ENCODE results near the gene NKTR.

Gene NKTR

DNA sequence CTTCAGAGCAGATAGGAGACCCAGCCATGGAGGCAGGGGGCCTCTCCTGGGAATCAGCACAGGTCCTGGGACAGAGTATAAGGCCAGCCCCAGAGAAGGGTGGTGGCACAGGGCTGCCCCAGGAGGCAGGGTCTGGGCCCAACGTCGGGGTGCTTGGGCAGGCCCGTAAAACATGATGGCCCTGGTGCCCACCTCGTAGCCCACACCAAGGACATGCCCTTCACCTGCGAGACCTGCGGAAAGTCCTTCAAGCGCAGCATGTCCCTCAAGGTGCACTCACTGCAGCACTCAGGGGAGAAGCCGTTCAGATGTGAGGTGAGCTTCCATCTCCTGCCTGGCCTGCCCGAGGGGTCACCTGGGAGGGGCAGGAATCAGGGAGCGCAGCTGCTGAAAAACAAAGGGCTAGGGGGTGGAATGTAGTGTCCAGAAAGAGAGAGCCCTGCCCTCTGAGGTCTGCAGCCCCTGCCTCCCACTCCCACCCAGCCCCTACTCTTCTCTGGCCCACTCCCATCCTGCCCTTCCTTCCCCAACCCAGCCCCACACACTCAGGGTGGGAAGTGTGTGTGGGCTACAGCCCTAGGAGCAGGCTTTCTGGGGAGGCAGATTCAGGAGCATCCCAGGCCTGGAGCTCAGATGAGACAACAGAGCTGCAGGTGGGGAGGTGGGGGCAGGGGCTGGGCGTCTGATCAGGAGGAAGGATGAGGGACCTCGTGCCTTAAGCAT is 62.5 kb downstream of the NKTR start:
- DNase-seq (ENCODE audit: low spot score), result no peak

DNA sequence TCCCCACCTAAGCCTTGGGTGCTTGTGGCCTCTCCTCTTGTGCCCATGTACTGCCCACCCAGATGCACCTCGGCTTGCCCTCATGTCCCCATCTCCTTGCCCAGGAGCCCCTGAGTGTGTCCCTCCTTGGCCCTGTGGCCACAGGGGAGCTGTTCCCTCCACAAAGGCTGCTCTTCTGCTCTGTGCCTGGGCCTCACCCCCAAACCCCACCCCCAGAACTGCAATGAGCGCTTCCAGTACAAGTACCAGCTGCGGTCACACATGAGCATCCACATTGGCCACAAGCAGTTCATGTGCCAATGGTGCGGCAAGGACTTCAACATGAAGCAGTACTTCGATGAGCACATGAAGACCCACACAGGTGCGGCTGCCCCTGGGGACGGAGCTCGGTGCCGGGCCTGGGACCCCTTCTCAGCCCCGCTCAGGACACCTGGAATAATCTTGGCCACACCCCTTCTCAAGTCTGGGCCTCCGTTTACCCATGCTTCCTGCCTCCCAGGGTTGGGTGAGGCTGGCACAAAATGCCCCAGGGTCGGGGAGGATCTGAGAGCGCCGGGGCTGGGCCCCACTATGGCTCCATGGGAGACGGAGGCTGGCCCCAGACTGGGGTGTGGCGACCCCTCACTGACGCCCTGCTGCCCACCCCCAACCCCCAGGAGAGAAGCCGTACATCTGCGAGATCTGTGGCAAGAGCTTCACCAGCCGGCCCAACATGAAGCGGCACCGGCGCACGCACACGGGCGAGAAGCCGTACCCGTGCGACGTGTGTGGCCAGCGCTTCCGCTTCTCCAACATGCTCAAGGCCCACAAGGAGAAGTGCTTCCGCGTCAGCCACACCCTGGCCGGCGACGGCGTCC is 63.3 kb downstream of the NKTR start:
- DNase-seq (ENCODE audit: low spot score), result no peak

DNA sequence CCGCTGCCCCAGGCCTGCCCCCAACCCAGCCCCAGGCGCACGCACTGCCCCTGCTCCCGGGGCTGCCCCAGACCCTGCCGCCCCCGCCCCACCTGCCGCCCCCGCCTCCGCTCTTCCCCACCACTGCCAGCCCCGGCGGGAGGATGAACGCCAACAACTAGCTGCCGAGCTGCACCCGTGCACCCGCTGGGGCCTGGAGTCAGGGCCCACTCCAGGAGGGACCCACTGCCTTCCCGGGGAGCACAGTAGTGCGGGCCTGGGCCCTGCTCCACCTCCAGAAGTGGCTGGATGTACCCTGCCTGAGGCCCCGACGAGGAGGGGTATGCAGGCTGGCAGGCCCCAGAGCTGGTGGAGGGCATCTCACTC is 63.9 kb downstream of the NKTR start:
- peak; percentile 30 for DNase-seq (ENCODE audit: low spot score)

DNA sequence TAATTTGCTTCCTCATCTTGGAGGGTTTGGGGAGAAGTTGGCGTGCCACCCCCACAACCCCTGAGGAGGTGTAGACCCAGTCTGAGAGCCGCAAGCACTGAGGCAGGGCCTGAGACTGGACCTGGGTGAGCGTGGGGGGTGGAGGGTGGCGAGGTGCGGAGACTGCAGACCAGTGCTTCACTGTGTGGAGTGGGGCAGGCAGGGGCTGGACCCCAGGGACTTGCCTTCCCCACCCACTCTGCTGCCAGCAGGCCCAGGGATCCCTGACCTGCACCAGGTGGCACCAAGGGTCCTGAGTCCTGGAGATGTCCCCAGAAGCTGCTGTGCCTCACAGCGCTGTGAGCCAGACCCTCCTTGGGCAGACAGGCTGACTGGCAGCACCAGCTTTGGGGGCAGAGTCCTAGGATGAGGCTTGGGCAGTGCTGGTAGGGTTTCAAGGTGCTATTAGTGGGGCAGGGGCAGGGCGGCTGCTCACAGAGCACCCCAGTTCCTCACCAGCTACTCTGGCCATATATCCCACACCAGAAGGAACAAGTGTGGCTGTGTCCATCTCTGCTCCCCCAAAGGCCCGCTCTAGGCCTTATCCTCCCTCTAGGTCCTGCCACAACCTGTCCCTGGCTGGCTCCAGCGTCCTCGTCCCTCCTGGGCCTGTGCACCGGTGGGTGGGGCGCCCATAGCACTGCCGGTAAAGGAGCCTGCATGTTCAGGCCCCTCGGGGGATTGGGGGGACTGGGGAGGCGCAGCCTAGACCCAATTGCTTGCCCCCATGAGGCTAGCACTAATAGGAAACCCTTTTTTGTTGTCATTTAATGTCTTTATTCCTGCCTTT is 64.8 kb downstream of the NKTR start:
- peak; percentile 42 for DNase-seq (ENCODE audit: low spot score)

DNA sequence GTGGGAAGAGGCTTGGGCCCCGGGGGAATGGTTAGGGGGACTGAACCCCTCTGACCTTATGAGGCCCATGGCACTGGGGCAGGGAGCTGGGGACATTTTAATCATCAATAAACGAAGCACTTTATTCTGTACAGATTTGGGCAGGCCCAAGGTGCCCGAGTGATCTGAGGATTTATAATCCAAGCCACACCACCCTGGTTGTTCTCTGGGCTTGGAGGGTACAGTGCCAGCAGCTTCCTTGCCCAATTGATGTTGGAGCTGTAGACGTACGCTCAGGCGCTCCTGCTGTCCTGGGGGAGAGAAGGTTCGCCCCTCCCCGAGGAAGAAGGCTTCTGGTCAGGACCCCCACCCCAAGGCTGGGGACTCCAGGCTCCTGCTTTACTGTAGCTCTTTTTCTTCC is 65.5 kb downstream of the NKTR start:
- DNase-seq (ENCODE audit: low spot score), result peak; percentile 30

DNA sequence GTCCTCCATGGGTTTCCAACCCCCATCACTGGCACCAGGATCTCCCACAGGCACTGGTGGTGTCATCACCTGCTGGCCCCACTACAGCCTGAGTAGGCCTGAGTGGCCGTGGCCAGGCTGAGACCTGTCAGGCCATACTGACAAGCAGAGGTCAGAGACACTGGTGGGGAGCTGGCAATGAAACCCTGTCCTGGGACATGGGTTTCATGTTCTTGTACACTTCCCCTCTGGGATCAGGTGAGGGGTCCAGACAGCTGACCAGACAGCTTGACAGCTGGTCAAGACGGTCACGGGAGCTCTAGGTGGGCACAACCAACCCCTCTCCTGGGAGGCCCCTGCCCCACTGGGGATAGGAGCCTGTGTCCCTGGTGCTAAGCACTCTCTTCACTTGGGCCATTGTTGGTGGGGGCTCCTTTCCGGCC is 66.1 kb downstream of the NKTR start:
- peak; percentile 17 for DNase-seq (ENCODE audit: low spot score)

DNA sequence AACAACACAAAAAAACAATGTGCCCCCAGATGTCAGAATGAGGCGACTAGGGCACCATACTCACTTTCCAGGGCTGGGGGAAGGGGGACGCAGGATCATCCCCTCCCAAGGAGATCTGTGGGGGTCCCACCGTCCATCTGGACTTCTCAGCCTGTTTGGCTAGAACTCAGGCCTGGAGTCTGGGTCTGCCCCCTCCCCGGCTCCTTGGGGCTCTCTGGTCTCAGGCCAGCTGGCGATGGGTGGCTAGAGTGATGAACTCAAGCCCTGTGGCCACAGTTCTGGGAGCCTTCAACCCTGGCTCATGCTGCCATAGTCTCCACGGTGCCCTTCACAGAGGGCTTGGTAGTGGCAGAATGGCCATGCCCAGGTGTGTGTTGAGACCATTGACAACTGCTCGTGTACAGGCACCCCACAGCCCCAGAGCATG is 66.6 kb downstream of the NKTR start:
- DNase-seq (ENCODE audit: low spot score), result peak; percentile 31

DNA sequence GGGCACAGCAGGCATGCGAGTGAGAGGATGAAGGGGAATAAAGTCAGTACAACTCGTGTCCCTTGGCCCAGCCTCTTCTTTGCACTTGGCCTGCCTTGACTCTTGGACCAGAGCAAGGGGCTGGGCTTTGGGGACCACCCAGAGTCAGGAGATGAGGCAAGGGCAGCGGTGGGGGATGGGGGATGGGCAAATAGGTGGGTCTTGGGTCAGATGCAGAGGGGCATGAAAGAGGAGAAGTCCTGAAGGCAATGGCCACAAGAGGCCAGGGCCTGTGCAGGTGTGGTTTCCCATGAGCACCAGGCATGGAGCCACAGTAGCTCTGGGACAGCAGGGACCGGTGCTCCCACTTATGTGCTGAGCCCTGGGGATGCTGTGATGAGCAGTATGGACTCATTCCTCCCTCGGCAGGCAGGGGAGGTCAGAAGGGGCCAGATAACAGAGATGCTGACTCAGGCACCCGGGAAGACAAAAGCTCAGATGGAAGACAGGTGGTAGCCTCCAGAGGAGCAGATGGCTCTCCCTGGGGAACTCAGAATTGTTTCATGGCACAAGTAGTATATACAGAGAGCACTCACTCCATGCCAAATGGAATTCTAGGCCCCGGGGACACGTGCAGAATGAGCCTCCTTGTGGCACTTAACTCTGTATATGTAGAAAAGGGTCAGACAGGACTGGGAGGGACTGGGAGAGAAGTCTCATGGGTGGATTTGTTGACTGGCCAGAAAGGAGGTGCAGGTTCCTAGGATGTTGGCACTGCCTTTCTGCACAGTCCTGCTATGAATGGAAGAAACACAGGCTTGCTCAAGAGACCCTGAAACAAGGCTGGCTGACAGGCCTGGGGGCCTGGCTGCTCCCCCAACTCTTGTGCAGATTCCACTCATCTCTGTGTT is 67.3 kb downstream of the NKTR start:
- DNase-seq (ENCODE audit: low spot score), result peak; percentile 84

DNA sequence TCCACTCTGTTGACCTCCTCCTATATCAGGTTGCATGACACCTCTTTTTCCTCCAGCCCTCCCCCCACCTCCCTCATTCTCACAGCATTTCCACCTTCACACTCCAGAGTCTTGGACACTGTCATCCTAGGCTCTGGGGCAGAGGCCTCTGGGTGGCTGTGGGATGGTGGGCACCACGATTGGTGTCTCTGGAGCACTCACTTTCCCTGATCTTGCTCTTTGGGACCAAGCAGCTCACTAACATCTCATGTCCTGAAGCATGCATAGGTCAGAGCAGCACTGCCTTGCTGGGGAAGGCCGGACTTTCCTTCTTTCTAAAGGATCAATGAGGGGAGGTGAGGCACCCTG is 67.9 kb downstream of the NKTR start:
- DNase-seq (ENCODE audit: low spot score), result no peak

DNA sequence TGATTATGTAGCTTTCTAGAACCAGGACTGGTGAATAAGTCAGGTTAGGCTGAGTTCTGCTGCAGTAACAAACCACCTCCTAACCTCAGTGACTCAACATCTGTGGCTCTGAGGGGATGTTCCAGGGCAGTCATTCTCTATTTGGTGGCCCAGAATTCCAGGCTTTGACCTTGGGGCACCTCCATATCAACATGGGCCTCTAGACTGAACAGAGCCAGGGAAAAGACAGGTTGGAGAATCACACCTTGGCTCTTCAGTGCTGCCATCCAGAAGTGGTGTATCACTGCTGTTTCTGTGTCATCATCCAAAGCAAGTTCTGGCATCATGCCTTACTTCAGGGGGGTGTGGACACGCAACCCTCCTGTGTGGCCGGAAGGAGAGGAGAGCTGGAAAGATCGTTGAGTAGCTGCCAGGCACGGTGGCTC is 68.3 kb downstream of the NKTR start:
- DNase-seq (ENCODE audit: low spot score), result no peak

DNA sequence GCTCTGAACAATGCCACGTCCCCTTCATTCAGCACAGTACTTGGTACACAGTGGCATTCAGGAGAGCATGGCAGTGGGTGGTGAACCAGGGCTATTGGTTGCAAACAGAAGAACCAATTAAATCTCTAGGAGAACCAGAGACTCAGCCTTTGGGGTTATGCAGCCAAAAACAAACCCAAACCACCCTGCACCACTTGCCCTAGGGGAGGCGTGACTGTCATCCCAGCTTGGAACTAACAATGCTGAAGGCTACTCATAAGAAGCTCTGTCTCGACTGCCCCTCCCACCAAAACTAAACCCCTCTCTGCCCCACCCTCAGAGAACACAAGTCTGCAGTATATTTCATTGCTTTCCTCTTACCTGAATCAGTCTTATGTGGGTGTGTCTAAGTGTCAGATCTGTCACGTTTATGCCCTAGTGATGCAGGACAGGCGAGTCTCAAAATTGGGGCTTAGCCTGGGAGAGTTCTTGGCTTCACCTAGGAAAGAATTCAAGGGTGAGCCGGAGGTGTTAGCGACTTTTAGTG is 69.6 kb downstream of the NKTR start:
- DNase-seq (ENCODE audit: low spot score), result peak; percentile 20

DNA sequence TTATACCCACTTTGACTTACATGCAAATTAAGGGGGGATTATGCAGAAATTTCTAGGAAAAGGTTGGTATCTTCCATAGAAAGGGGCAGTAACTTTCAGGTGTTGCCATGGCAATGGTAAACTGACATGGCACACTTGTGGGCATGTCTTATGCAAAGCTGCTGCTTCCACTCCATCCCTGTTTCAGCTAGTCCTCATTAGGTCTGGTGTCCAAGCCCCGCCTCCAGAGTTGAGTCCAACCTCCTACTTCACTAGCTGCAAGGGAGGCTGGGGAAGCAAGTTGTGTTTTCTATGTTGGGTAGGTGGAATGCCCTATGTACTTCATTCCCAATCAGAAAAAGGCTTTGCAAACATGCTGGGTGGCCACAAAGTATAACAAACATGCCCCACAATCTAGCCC is 70.2 kb downstream of the NKTR start:
- DNase-seq (ENCODE audit: low spot score), result no peak

DNA sequence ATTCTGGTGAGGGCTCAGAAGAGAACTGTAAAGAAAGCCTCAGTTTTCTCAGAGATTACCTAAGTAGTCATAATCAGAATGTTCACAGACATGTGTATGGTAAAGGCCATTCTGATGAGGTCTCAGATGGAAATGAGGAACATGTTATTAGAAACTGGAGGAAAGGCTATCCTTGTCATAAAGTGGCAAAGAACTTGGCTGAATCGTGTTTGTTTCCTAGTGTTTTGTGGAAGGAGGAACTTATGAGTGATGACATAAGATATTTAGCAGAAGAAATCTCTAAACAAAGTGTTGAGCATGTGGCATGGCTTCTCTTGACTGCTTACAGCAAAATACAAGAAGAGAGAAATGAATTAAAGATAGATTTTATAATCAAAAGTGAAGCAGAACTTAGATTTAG is 72.0 kb downstream of the NKTR start:
- DNase-seq (ENCODE audit: low spot score), result no peak

DNA sequence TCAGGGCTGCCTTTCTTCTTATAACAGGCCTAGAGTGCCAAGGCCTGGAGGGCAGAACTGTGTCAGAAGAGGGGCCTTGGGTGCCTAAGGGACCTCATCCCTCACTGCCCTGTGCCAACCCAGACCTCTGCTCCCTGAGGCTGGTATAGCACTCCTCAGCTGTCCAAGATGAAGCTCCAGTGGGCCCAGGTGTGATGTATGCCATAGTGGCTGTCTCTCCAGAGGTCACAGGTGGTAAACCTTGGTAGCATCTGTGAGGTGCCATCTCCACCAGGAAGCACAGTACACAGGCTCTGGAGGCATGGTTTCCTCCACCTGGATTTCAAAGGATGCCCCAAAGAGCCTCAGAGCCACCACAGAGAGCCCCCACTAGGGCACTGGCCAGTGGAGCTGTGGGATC is 72.6 kb downstream of the NKTR start:
- DNase-seq (ENCODE audit: low spot score), result no peak

DNA sequence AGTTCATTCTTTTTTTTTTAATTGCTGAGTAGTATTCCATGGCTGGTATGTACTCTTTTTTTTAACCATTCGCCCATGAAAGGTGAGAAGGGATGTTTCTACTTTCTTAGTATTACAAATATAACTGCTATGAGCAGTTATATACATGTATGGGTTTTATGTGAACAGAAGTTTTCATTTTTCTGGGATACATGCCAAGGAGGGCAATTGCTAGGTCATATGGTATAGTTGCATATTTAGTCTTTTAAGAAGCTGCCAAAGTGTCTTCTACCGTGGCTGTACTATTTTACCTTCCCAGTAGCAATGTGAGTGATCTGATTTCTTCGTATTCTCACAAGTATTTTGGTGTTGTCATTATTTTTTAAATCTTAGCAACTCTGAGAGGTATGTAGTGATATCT is 73.7 kb downstream of the NKTR start:
- no peak for DNase-seq (ENCODE audit: low spot score)

DNA sequence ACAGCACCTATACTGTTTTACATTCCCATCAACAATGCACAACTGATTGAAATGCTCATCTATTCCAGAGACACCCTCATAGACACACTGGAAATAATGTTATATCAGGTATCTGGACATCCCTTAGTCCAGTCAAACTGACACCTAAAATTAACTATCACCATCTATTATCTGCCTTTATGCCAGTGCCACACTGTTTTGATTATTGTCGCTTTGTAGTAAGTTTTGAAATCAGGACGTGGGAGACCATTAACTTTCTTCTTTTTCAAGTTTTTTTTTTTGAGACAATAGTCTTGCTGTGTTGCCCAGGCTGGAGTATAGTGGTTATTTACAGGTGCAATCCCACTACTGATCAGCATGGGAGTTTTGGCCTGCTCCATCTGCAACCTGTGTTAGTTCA is 75.4 kb downstream of the NKTR start:
- no peak for DNase-seq (ENCODE audit: low spot score)

DNA sequence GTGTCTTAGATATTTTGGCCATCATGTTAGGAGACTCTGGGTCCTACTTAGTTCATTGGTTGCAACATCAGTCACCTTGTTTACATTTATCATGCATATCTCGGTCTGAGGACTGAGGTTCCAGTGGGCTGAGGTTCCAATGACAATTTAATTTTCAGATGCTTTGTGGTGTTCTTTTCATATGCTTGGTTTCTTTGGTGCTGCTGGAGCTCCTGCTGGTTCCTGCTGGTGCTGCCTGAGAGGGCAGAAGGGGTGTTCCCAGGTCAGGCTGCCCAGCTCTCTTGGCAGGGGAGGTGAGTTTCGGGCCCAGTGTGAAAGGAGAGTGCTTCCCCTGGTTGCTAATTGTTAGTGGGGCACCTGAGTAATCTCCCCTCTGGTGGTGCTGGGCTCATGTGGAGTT is 78.0 kb downstream of the NKTR start:
- DNase-seq (ENCODE audit: low spot score), result no peak

DNA sequence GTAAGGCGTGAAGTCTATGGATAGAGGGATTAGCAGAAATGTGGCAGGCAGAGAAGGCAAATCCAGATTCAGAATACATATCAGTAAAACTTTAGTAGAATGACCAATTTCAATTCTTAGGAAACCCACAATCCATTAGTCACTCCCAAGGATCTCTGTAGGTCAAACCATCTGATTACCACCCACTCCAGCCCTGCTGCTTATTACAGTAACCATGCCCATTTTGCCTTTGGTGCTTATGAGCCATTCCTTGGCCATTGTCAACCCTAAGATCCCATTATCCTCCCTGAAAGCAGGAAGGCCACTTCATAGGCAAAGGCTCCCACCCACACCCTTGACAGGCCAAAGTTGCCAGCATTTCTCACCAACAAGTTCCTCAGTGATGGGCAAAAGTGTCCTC is 79.8 kb downstream of the NKTR start:
- DNase-seq (ENCODE audit: low spot score), result no peak

DNA sequence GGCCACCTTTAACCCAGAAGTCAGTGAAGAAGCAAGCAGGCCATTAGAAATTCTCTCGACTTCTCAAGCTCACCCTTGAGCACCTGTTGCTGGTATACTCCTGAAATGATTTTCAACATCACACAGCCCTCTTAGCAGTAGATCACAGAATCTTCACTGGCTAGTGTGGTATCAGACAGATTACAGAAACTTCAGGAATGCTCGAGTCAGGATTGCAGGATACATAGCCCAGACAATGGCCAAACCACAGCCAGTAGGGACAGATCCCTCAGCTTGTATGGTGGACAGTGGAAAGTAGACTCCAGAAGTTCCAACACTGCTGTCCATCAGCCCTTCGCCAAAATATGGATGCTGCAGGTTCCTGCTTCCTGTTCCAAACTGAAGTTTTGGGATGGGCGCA is 80.3 kb downstream of the NKTR start:
- no peak for DNase-seq (ENCODE audit: low spot score)

DNA sequence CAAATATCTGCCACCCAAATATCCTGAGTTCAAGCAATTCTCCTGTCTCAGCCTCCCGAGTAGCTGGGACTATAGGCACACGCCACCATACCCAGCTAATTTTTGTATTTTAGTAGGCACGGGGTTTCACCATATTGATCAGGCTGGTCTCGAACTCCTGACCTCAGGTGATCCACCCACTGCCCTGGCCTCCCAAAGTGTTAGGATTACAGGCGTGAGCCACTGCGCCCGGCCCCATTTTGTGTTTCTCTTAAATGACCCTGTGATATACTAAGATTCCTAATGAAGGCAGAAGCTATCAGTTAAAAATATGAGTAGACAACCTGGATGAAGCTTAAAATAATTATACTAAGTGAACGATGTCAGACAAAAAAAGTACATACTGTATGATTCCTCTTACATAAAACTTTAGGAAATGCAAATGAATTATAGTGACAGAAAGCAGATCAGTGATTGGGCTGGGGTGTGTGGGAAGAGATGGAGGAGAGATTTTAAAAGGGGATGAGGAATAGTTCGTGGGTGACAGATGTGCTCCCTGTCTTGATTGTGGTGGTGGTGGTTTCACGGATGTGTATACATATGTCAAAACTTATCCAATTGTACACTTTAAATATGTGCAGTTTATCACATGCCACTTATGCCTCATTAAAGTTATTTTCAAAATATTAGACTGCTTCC is 81.0 kb downstream of the NKTR start:
- DNase-seq (ENCODE audit: low spot score), result no peak
